ENCODE results near the gene ARMC9.
A peak's percentile ranks its signal among the peaks of the same experiment; 100 is the strongest.
"Not testable (repeated sequence)": the region's sequence is repeated elsewhere in the genome, so short reads cannot be mapped to it uniquely, and the experiment has no call there.

Gene ARMC9

DNA sequence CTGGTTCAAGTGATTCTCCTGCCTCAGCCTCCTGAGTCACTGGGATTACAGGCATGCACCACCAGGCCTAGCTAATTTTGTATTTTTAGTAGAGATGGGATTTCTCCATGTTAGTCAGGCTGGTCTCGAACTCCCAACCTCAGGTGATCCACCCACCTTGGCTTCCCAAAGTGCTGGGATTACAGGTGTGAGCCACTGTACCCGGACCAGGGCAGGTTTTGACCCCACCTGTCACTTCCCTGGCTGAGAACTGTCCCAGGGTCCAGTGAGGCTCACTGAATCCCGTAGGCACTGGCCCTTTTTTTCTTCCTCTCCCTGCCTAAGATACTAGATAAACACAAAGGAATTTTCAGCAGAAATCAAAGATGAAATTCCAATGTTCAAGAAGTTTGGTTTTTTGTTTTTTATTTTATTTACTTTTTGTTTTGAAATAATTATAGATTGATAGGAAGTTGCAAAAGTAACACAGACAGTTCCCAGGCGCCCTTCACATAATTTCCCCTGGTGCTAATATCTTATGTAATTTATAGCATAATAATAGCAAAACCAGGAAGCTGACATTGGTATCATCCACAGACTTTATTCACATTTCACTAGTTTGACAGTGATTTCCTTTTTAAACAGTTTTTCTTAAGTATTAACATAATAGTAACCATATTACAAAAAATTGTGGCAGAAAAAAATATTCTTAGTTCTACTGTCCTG lies 144.7 kb downstream of the ARMC9 start:
- no peak for DNase-seq (ENCODE audit: low spot score)

GRCh38 chr2:231343988-231344387 lies 145.6 kb downstream of the ARMC9 start:
- DNase-seq (ENCODE audit: low spot score) = no peak

GRCh38 chr2:231344851-231345250 lies 146.4 kb downstream of the ARMC9 start:
- DNase-seq (ENCODE audit: low spot score) = no peak

DNA sequence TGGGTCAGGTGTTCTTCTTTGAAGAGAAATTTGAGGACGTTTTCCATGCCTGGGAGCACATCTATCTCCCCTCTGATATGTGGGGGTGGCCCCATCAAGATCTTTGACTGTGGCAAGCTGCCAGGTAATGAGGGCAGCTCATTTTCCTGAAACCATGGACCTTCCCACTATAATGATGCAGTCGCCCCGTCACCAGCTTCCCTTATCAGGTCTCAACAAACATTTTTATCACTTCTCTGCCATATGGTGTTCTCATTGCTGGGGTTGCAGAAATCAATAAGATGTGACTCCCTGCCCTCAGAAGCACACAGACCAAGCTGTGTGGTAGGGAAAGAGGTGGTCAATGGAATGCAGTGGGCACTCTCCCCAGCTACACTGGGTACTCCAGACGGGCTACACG lies 148.7 kb downstream of the ARMC9 start:
- DNase-seq (ENCODE audit: low spot score) = peak; percentile 76

DNA sequence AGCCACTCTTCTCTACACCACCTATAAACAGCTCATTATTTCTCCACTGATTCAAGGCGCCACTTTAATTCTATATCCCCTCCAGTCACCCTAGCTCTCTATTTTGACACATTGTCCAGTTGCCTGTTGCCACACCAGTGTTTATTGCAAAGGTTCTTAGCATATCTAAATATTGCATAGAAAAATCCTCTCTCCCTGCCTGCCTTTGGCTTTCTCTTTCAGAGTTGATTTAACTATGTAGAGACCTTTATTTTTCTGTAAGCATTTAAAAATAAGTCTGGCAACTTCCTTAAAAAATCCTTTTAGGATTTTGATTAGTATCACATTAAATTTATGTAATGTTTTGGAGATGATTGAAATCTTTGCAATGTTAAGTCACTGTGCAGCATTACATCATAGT lies 149.2 kb downstream of the ARMC9 start:
- no peak for DNase-seq (ENCODE audit: low spot score)

DNA sequence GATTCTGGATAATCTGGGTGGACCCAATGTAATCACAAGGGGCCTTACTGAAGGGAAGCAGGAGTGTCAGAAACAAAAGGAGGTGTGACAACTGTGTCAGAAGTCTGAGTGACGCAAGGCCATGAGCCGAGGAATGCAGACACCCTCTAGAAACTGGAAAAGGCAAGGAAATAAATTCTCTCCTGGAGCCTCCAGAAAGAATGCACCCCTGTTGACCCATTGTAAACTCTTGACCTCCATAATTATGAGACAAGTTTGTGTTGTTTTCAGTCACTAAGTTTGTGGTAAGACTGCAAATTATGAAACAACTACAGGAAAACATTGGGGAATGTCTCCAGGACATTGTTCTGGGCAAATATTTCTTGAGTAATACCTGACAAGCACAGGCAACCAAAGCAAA lies 149.7 kb downstream of the ARMC9 start:
- DNase-seq (ENCODE audit: low spot score) = no peak

- DNase-seq (ENCODE audit: low spot score) = no peak
Observed at GRCh38 chr2:231348704-231349373, 150.4 kb downstream of the ARMC9 start.

DNA sequence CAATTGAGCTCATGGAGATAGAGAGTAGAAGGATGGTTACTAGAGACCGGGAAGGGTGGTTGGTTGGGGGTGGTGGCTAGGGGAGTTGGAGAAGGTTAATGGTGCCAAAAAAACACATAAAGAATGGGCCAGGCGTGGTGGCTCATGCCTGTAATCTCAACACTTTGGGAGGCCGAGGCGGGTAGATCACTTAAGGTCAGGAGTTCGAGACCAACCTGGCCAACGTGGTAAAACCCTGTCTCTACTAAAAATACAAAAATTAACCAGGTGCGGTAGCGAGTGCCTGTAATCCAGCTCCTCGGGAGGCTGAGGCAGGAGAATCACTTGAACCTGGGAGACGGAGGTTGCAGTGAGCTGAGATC lies 150.9 kb downstream of the ARMC9 start:
- not testable (repeated sequence) for DNase-seq (ENCODE audit: low spot score)

DNA sequence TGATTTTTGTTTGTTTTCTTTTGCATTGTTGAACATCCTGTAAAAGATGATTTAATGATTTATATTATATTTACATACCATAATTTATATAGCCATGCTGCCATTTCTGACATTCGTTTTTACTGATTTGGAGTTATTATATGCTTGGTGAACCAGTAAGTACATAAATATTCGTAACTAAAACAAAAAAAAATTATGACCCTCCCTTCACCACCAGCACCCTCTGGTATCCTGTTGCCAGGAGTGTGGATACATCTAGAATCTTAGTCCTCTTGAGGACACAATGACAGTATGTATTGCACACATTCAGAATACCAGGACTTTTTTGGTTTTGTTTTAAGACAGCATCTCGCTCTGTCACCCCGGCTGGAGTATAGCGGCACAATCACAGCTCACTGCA lies 153.2 kb downstream of the ARMC9 start:
- no peak for DNase-seq (ENCODE audit: low spot score)

- DNase-seq (ENCODE audit: low spot score) = no peak
Observed at GRCh38 chr2:231353469-231353868, 155.0 kb downstream of the ARMC9 start.

- no peak for DNase-seq (ENCODE audit: low spot score)
Observed at GRCh38 chr2:231355508-231356465, 157.4 kb downstream of the ARMC9 start.

DNA sequence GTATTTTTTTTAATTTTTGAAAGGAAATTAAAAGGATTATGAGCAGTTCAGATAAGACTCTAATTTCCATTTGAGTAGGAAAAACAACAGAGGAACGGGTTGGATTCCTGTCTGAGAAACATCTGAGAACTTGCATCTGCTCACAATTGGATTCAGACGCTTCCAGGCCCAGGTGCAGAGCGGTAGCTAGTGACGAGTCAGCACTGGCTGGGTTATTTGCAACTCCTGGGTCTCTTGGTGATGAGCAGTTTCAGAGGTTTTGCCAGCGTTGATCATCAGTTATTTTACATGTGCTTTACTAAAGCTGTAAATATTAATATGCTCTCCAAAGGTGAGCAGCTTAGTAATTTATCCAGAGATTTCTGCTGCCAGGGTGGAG lies 158.0 kb downstream of the ARMC9 start:
- no peak for DNase-seq (ENCODE audit: low spot score)

DNA sequence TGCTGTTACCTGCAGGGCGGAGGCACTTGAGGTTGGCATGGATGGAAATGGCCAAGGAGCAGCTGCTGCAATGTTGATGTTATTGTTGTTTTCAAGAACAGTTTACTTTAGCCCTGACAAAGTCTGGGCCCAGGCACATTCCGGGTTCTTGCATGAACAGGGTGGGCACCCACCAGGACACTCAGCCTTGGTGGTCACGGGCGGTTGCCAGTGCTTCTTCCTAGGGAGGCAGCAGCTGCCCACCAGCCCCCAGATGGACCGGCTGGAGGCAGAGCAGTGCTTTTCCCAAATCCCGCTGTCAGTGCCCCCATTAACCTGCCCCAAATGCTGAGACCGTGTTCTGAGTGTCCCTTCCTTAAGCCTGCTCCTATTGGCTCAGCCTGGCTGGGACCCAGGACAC lies 158.6 kb downstream of the ARMC9 start:
- DNase-seq (ENCODE audit: low spot score) = no peak

DNA sequence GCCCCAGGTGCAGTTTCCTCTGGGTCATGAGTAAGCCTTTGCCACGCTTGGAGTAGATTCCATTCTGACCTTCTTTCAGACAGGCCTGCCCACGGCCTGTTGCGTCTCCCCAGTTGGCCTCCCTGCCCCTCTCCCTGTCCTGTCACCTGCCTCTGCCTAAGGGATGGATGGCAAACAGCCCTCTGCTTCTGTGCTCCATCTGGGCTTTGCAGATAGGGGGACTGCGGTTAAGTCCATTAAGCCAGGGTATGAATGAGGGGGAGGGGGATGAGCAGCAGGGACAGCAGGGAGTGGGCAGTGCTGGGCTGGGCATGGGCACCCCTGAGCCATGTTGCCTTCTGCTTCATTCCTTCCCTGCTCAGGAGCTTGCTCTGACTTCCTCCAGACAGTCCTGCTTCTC lies 159.5 kb downstream of the ARMC9 start:
- DNase-seq (ENCODE audit: low spot score) = no peak

DNA sequence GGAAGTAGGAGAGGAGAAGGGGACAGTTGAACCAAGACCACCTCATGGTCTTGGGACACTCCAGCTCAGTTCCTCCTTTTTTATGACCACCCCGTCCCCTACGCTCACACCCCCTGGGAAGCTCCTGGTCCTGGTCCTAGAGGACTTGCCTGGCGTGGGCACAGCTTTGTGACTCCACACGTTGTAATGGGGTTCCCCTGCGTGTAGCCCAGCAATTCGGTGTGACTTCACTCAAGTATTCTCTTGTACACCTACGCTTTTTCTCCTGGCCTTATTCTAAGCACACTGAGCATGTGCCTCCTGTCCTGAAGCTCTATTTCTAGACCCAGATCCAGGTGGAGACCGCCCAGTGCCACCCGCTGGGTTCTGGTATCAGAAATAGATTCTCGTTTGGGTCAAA lies 161.0 kb downstream of the ARMC9 start:
- no peak for DNase-seq (ENCODE audit: low spot score)

DNA sequence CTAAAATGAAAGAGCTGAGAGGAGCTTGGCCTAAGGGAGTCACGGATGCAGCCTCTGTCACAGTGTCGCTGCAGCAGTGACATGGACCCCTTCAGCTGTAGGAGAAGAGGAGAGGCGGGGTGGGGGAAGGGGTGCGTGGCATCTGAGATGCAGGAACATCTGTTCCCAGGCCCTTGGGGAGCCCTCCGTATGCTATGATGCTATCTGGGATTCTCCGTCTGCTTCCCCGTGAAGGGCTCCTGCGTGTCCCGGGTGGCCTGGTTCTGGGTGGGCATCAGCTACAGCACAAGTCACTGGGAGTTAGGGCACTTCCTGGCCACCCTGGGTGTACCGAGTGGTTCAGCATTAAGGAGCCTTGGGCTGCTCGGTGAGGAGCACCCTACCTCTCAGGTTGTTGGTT lies 161.5 kb downstream of the ARMC9 start:
- no peak for DNase-seq (ENCODE audit: low spot score)

DNA sequence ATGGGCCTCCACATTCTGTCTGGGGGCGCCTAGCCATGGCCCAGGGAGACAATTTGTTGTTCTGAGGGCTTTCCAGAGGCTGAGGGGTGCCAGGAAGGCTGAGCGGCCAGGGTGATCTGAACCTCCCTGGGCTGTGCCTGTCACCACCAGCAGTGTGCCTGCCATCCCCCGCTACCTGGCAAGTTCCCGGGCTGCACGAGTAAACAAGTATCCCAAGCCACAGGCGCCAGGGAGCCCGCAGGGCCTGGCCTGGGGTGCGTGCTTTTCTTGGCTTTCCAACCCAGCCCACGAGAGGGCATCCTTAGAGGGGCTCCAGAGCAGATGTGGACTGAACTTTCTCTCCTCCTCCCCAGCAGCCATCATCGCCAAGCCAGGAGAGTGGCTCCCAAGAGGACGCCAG lies 162.0 kb downstream of the ARMC9 start:
- DNase-seq (ENCODE audit: low spot score) = no peak

GRCh38 chr2:231360881-231361371 lies 162.5 kb downstream of the ARMC9 start:
- no peak for DNase-seq (ENCODE audit: low spot score)

DNA sequence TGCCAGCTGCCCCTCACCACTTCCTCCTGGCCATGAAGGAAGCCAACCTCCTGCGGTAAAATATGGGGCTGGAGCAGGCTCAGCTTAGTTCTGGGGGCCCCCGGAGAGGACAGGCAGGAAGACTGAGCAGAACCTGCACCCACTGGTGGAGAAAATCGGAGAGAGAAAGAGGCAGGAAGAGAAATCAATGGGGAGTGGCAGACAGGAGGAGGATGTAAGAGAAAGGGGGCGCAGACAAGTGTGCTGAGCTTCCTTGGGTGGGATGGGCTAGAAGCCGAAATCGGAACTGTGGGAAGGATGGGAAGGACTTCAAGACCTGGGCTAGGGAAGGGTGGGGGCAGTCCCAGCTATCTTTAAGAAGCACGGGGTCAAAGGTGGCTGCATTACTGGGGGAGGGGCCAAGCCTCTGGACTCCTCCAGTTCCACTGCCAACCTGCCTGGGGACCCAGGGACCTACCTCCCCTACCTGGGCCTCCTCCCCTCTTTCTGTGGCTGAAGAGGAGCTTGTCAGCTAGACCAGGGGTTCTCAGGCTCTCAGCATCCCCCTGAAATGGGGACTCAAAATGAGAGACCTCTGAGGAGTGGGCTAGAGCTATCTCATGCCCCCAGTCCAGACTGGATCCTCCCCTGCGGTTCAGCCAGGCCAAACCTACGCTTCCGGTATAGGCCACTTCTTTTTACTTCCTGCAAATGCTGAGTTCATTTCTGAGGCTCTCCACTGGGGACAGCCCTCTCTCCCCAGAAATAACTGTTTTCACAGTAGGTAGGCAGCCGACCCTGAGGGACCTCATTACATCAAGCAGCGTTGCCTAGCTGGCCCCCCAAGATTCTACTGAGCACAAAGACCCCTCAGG lies 163.5 kb downstream of the ARMC9 start:
- peak; percentile 49 for DNase-seq (ENCODE audit: low spot score)

- DNase-seq (ENCODE audit: low spot score) = no peak
Observed at GRCh38 chr2:231362555-231363184, 164.2 kb downstream of the ARMC9 start.

DNA sequence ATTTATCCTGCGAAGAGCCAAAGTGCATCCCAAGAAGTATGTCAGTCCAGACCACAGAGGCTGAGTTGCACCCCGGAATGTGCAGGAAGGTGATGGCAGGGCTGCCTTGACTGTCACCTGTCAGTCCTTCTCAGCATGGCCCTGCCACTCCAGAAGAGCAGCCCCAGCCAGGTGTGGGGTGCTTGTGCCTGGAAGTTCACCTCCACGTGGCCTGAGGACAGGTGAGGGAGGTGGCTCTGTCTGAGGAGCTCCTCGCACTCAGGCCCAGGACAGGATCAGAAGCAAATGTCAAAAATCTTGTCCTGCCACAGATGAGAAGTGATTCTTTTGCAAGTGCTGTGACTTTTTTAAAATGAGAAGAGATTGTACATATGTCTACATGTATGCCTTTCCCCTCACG lies 165.6 kb downstream of the ARMC9 start:
- no peak for DNase-seq (ENCODE audit: low spot score)

Measured in hematopoietic multipotent progenitor cell treated with erythropoietin and hydrocortisone succinate and interleukin-3 and kit ligand, for 15 days (in vitro differentiated cells).